HG02759 (cell line): Measurements from ENCODE around the gene MYO15A.

ENCODE experiments used
- ATAC-seq: cut with Tn5 transposase; IDR thresholded peaks from one replicate; pipeline ENCODE4 v1.9.1; 2021; ENCODE audit warnings: mild to moderate bottlenecking, moderate library complexity; ENCODE audit not compliant: unreplicated experiment

MYO15A gene, protein sequence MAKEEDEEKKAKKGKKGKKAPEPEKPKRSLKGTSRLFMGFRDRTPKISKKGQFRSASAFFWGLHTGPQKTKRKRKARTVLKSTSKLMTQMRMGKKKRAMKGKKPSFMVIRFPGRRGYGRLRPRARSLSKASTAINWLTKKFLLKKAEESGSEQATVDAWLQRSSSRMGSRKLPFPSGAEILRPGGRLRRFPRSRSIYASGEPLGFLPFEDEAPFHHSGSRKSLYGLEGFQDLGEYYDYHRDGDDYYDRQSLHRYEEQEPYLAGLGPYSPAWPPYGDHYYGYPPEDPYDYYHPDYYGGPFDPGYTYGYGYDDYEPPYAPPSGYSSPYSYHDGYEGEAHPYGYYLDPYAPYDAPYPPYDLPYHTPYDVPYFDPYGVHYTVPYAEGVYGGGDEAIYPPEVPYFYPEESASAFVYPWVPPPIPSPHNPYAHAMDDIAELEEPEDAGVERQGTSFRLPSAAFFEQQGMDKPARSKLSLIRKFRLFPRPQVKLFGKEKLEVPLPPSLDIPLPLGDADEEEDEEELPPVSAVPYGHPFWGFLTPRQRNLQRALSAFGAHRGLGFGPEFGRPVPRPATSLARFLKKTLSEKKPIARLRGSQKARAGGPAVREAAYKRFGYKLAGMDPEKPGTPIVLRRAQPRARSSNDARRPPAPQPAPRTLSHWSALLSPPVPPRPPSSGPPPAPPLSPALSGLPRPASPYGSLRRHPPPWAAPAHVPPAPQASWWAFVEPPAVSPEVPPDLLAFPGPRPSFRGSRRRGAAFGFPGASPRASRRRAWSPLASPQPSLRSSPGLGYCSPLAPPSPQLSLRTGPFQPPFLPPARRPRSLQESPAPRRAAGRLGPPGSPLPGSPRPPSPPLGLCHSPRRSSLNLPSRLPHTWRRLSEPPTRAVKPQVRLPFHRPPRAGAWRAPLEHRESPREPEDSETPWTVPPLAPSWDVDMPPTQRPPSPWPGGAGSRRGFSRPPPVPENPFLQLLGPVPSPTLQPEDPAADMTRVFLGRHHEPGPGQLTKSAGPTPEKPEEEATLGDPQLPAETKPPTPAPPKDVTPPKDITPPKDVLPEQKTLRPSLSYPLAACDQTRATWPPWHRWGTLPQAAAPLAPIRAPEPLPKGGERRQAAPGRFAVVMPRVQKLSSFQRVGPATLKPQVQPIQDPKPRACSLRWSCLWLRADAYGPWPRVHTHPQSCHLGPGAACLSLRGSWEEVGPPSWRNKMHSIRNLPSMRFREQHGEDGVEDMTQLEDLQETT (N-terminal part only)

DNA sequence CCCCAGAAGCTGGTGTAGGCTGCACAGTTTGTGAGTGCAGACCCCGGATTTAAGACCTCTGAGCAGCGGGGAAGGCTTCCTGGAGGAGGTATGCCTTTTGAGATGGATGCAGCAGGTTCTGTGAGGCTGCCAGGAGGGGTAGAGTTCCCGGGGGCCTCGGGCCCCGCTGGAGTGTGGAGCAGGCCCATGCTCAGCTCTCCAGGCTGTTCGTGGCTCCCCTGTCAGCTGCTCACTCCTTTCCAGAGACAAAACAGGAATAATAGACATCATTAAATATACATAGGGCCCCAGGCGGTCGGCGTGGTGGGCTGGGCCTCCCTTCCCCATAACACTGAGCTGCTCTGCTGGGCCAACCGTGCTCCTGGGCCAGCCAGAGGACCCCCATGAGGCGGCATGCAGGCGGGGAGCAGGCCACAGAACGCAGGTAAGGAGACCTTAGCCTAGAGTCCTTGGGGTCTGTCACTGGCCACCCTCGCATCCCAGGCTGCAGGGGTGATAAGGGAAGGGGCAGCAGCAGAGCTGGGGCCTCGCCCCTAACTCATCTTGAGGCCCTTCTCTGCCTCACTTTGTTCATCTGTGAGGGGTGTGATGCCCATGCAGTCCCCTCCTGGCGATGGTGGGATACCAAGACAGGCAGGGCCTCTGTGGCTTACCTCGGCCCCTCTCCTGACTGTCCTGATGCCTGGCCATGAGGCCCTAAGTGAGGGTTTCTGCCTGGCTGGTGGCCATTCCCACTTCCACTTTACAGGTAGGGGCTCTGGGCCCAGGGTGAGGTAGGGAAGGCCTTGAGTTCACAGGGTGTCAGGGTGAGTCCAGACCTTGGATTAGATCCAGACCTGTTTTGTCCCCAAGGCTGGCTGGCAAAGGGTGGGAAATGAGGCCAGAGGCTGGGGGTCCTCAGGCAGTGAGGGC, at the start of gene MYO15A:
Gene MYO15A (plus strand): TSS at position 356 of the 912 bp plus-strand sequence. CDS start 10,045 bp downstream, outside the sequence.
- no peak for ATAC-seq

DNA sequence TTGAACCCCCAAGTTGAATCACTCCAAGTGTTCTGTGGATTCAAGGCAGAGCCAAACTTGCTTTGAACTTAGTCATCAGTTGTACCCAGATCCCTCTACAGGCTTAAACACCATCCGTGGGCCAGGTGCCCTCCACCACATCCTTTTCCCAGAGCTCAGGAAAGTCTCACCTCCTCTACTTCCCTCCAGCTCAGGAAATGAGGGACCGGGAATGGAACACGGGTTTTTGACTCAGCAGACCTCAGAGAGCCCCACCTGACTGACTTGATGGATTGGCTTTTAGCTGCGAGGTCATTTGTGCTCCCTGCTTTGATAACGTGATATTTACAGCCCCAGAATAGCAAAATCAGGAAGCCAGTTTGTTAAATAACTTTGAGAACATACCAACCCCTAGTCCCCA, 49.3 kb upstream of the MYO15A start:
- ATAC-seq = no peak

DNA sequence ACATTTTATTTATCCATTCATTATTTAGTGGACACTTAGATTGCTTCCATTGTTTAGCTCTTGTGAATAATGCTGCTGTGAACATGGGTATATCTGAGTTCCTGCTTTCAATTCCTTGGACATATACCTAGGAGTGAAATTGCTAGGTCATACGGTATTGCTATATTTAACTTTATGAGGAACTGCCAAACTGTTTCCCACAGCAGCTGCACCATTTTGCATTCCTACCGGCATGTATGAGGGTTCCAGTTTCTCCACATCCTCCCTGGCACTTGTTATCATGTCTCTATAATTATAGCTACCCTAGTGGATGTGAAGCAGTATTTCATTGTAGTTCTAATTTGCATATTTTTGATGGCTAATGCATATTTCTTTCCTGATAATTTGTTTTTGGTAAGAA, 44.5 kb upstream of the MYO15A start:
- no peak for ATAC-seq

DNA sequence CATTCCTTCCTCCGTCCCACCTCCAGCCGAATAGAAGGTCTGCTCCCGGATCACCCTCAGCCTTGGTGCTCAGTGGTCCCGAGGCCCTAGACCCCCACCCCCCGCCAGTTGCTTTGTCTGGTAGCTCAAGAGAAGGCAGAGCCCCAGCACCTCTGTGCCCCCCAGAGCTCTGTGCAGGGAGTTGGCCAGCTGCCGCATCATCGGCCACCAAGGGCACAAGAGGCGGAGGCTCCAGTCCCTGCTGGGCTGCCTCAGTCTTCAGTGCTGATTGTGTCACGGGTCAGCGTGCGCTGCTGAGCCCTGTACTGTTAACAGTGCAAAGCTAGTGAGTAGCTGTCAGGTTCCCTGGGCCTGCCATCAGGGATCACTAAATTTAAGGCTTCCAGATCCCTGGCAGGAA, 43.0 kb upstream of the MYO15A start:
- ATAC-seq = no peak

DNA sequence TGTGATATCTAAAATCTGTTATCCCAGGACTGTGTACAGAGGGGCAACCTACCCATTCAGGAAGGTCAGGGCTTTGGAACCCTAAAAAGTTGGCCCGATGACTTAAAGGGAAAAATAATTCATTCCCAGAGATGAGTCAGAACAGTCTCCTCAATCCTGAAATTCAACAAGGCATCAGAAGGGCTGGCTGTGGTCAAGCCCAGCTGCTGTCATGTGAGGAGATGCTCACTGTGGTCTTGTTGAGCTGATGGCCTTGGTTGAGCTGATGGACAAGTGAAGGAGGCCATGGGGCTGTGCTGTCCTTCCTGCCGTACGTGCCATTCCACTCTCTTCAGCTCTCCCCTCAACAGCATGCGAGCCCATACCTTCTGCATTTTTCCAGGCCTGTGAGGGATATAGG, 41.7 kb upstream of the MYO15A start:
- no peak for ATAC-seq

DNA sequence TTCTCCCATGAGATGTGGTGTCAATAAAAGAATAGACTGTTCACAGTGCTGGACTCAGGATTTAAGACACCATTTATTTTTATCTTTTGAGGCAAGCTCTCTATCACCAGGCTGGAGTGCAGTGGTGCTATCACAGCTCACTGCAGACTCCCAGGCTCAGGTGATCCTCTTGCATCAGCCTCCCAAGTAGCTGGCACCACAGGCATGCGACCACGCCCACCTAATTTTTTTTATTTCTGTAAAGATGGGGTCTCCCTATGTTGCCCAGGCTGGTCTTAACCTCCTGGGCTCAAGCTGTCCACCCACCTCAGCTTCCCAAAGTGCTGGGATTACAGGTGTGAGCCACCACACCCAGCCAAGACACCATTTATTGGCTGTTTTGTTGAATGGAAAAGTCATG, 39.5 kb upstream of the MYO15A start:
- no peak for ATAC-seq

DNA sequence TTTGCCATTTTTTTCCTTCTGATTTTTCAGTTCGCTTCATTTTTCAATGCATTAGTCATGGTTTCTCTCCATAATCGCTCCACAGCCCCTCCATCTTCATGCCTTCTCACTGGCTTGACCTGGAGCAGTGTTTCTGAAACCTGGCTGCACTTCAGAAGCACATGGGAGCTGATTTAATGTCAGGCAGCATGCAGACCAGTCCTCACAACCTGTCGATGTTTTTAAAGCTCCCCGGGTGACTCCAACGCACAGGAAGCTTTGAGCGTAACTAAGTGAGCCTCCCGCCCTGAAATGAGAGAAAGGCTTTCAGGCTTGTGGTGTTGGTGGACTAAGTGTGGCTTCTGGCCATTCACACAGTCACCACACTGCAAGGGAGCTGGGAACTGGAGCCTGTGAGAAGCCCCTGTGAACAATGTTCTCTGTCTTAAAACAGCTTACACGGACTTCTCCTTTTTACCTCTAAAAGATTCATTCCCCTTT, 37.7 kb upstream of the MYO15A start:
- no peak for ATAC-seq

DNA sequence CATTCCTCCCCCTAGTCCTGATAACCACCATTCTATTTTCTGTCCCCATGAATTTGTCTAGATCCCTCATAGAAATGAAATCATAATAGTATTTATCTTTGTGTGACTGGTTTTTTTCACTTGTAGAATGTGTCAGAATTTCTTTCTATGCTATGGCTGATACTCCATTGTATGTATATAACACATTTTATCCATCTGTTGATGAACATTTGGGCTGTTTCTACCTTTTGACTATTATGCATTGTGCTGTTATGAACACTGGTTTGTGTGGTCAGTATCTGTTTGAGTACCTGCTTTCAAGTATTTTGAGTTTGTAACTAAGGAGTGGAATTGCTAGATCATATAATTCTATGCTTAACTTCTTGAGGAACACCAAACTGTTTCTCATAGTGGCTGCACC, 36.8 kb upstream of the MYO15A start:
- no peak for ATAC-seq

DNA sequence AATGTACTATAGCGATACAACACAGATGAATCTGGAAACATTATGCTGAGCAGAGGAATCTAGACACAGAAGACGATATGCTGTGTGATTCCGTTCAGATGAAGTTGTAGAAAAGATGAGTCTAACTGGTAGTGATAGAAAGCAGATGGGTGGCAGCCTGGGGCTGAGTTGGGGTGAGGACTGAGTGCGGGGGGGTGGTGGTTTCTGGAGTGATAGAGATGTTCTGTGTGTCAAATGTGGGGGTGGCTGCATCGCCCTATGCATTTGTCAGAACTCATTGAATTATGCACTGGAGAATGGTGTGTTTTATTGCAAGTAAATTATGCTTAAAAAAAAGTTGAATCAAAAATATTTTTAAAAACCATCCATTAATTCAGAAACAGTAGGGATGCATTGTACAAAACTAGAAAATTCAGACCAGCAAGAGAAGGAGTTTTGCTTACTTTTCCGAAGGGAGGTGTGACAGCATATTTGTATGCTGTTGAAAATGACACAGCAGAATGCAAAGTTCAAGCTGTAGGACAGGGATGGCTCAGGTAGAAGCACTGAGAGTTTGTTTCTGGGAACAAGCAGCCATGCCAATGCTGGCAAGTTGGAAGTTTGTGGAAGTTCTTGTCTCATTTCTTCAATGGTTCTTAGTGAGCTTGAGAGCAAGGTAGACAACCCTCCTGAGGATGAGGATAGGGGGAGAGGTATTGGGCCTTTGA, 33.8 kb upstream of the MYO15A start:
- ATAC-seq = no peak

DNA sequence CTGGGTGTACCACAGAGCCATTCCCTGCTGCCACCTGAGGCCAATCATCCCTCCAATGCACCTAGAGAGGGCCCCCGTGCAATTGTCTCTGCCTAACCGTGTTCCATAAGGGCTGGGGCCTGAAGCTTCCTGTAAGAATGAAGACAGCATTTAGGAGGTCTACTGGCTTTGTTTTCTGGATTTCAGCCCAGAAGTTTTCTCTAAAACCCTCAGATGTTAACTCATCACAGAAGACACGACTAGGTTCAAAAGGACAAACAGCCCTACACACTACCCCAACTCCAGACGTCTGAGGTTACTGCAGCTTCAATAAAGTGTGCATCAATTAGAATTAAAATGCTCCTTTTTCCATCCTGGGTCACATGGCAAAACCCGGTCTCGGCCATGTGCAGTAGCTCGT, 31.6 kb upstream of the MYO15A start:
- no peak for ATAC-seq

DNA sequence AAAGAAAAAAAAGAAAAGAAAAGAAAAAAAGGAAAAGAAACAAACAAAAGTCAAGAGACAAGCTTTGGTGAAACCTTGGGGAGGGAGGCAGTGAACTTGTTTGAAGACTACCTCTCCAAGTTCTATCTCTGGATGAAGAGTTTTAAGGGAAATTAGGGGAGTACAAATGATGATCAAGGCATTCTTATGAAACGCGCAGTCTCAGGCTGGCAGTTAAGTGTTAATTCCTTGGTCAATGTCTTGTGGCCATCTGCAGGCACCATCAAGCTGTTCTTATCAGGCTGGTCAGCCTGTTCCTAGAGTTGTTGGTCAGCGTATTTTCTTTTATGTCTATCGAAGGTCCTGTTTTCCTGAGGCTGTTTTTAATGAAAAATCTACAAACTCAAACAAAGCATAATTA, 29.0 kb upstream of the MYO15A start:
- no peak for ATAC-seq

DNA sequence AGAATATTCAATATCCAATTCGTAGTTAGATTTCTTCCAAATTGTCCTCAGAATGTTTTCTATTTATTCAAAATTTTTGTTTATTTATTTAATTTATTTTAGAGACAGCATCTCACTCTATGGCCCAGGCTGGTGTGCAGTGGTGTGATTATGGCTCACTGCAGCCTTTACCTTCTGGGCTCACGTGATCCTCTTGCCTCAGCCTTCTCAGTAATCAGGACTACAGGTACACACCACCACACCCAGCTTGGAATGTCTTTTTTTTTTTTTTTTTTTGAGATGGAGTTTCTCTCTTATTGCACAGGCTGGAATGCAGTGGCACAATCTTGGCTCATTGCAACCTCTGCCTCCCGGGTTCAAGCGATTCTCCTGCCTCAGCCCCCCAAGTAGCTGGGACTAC, 24.3 kb upstream of the MYO15A start:
- ATAC-seq = no peak

DNA sequence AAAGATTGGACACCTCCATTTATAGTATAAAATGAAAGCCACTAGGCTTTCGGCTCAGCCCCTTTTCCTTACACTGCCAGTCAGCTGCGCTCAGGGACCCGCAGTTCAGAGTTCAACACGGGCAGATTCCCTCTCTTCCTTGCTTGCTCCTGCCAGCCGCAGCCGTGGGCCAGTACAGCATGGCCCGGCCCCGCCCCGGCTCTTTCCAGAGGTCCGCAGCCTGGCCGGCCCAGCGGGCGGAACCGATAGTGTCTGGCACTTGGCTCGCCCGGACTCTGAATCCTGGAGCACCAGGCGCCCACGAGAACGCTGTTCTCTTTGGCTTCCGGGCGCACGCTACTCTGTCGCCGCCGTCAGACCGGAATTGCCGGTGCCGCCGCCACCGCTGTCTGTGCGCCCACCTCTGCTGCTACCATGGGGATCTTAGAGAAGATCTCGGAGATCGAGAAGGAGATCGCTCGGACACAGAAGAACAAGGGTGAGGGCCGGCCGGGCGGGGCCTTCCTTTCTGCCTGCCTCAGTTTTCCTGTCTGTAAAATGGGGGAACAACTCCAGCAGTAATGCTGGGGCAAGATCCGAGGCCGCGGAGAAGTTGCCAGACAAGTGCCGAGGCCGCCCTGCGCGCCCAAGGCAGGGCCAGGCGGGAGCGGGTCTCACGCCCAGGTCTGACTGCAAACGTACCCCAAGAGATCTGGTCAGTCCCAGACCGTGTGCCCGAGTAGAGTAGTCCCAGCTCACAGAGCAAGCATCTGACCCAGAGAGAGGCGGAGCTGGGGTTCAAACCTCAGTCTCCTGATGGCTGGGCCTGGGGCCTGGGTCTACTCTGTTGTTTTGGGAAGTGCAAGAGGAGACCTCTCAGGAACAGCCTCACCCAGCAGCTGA, 20.7 kb upstream of the MYO15A start, which contains the start of gene DRG2:
Gene DRG2 (plus strand): TSS at position 339 of the 882 bp plus-strand sequence. CDS start 76 bp downstream, at position 415.
- ATAC-seq = peak; percentile 91

DNA sequence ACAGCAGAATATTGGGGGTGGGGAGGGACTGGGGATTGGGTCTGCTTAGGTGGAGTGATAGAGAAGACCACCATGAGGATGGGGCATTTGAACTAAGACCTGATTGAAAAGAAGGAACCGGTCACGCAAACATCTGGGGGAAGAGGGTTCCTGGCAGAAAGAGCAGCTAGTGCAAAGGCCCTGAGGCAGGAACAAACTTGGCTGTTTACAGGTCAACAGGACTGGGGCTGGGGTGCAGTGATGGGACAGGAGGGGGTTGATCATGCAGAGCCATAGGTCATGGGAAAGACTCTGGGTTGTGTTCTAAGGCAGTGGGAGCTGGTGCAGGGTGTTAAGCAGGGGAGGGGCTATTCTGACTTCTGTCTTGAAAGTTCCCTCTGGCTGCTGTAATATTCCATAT, 18.9 kb upstream of the MYO15A start:
- ATAC-seq = no peak

DNA sequence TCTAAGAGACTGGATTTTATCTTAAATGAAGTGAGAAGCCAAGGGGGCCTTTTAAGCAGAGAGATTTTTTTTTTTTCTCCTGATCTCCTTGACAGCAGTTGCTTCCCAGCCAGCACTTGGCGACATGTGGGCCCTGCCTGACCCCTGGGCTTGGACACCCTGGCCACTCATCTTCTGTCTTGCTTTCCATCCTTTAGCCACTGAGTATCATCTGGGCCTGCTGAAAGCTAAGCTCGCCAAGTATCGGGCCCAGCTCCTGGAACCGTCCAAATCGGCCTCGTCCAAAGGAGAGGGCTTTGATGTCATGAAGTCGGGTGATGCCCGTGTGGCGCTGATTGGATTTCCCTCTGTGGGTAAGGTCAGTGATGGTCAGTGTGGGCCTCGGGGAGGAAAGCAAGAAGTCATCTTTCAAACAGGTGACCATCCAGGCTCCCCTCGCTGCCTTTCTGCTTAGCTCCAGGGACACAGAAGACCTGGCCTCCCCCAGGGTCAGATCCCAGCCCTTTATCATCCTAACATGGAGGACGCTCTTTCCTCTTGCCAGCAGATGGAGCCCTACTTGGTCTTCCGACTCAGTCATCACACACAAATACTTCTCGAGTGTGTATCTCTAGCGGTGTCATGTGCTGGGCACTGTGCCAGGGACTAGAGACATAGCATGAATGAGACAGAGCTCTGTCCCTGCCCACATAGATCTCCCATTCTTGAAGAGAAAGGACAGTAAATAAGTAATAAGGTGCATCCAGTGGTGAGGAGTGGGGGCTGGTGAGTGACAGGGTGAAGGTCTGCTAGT, 14.7 kb upstream of the MYO15A start:
- no peak for ATAC-seq

DNA sequence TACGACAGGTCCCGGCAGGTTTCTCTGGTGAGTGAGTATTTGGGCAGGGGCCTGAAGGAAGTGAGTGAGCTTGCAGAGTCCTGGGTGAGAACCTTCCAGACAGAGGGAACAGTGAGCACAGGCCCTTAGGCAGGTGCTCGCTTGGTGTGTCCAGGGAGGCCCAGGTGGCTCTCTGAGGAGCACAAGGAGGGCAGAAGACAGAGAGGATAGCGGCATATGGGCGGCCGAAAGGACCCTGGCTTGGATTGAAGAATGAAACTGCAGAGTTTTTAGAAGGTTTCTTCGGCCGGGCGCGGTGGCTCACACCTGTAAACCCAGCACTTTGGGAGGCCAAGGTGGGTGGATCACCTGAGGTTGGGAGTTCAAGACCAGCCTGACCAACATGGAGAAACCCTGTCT, 14.1 kb upstream of the MYO15A start:
- no peak for ATAC-seq

DNA sequence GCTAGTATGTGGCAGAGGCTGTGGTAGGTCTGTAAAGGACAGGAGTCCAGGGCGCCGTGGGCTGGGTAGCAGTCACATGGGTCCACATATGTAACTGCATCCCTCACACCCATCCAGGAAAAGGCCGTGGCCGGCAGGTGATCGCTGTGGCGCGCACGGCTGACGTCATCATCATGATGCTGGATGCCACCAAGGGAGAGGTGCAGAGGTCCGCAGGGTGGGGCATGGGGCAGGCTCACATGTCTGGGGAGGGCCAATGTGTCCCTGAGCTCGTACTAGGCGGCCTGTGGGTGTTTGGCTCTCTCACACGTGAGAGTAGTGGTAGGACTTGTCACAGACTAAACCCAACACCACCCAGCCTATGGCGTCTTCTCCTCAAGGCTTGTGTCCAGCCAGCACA, 9.0 kb upstream of the MYO15A start:
- no peak for ATAC-seq

DNA sequence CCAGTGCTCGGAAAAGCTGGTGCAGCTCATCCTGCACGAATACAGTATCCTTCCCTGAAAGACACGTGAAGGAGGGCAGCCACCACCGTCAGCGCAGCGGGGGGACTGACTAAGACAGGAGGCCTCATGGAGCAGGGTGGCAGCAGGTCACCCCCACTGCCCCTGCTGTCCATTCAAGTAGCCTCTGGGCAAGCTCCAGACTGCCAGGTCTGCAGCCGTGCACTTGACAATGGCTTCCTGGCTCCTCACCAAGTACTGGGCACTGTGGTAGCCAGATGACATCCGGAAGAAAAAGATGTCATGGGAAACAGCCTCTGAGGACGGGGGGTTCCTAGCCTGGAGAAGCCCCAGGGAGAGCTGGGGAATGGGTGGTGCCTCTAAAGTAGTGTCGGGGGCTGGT, 7.9 kb upstream of the MYO15A start:
- ATAC-seq = no peak
